GM20431 (cell line): ENCODE measurements around the gene ALAD.
"Not testable (repeated sequence)": the region's sequence is repeated elsewhere in the genome, so short reads cannot be mapped to it uniquely, and the experiment has no call there.

ENCODE experiments used
- in situ Hi-C: fragments of 300-500 bp; cut with MseI, MboI; formaldehyde crosslinking; loops from one replicate; pipeline ENCODE4 v1.15.0; 2020; ENCODE audit warnings: low sequenced_read_pairs; ENCODE audit not compliant: unreplicated experiment

The ALAD gene

DNA sequence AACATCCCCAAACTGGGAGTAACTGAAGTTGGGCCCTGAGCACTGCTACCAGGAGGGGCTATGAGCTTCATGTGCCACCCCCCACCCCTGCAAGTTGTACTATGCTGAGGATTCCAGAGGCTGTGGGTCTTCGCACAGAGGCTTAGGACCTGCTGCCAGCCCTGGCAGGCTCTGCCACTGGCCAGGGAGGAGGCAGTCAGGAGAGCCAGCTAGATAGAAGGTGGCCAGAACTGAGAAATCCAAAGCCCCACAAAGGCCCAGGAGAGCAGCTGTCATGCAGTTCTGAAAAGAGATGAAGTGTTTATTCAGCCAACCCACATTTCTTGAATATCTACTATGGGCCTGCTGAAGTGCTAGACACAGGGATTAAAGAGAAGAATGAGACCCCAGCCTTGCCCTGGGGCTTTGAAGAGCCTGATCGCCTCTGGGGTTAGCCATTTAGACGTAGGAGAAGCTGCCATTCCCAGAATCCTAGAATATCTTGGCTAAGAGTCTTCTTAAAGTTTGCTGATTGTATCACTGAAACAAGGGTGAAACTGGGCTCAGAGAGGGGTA is 1.4 kb downstream of the ALAD start:
- in situ Hi-C loops = no loop called here

DNA sequence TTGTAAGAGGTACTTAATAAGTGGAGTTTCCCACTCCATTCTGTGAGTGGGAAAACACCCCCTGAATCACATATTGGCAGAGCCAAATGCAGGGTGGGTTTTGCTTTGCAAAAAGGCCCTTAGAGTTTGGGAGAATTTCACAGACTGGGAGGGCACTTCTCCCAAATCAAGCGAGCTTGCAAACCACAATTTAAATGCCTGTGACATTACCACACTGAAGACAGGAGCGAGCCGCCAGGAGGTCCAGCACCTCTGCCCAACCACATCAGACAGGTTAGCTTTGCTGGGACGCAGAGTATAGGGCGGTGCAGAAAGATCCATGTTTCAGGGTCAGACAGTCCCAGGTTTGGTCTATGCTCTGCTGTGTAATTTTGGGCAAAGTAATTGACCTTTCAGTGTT is 2.3 kb downstream of the ALAD start:
- in situ Hi-C loops = no loop called here

DNA sequence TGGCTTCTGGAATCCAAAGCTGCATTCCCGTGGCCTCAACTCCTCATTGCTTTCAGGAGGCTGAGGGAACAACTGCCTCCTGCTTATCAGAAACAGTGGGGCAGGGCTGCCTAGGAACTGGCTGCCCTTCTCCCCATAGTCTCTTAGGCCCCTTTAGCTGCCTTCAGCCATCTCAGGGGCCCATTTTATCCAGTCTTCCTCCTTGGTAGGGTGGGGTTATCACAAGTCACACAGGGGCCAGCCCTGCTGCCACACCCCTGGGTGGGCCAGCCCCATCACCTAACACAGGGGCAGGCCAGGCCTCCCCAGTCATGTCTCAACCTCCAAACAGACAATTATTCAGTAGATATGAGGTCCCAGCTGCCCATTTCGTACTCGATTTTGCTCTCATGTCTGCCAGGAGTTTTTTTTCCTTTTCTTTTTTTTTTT is 3.9 kb downstream of the ALAD start:
- in situ Hi-C loops = no loop called here

DNA sequence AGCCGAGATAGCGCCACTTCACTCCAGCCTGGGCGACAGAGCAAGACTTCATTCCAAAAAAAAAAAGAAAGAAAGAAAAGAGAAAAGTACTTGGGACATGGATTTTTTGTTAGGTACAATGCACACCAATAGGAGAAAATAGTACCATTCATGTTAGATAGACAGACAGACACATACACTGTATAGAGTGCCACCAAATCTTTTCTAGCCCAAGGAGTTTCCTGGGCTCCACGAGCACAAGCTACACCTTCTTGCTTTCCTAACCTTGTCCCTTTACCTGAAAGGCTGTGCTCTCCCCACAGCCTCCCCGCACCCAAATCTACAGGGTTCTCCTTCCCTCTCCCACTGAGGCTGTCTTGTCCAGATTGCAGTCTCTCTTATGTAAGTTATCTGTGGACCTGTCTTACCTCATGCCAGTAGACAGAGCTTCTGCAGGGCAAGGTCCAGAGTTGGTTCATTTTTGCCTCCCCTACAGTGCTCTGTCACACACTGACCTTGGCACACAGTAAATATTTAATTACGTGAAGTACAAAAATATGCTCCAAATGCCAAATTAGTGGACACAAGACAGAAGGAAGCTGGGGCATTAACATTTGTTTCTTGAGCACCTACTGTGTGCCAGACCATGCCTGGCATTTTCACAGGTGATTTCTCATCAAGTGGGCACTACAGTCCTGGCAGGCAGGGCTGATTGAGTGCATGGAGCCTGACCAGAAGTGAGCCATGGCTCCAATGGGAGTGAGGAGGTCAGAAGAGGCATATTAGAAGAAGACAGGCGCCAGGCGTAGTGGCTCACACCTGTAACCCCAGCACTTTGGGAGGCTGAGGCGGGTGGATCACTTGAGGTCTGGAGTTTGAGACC is 5.9 kb downstream of the ALAD start:
- in situ Hi-C loops = no loop called here

DNA sequence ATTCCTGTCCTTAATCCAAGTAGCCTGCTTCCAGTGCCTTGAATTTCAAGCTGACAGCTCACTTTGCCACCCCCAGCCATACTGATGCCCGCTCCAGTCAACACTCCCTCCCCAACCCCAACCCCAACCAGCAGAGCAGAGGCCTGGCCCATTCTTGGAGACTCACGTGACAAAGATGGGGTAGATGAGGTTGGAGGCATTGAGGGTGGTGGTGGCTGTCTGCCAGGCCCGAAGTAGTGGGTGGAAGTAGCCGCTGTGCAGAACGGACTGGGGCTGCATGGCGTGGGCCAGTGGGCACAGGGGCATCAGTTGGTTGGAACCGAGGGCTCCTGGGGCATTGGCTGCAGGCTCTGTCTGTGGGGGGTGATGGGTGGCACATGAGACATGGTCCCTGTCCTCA is 7.8 kb downstream of the ALAD start:
- in situ Hi-C loops = no loop called here

DNA sequence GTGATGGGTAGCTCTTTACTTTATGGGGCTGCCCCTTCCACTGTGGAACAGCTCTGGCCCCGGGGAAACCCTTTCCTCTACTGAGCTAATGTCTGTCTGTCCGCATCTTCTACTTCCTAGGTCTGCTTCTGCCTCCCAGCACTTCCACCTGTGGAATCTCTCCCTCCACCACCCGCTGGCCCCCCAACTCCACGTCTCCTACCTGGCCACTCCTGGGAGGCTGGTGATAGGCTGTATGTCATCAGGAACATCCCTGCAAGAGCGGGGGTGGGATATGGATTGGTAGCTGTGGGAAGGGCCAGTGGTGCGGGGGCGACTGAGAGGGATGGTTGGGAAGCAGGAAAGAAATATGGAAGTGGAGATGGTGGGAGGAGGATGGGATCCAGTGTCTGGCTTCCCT is 9.2 kb downstream of the ALAD start:
- in situ Hi-C loops = no loop called here

DNA sequence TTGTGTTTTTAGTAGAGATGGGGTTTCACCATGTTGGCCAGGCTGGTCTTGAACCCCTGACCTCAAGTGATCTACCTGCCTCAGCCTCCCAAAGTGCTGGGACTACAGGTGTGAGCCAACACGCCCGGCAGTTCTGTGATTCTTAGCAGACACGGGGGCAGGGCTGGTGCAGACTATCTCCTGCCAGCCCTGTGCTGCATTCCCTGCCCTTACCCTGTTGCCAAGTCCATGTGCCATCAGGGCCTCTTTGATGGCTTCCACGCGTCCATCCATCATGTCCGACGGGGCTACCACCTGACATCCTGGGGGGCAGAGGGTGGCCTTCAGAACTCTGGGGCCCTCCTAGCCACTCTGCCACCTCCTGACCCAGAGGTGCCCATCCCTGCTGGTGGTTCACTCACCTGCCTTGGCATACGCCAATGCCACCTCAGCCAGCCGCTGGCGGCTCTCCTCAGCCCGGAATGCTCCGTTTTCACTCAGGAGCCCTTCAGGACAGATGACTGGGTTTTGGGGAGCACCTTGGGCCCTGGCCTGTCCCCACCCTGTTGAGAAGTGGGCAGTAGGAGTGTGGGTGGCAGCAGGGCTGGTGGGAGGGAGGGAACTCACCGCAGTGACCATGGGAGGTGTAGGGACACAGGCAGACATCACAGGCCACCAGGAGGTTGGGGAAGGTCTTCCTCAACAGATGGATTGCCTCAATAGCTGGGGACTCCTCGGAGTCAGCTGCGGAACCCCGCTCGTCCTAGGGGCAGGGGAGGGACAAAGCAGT is 10.7 kb downstream of the ALAD start:
- in situ Hi-C loops = no loop called here

DNA sequence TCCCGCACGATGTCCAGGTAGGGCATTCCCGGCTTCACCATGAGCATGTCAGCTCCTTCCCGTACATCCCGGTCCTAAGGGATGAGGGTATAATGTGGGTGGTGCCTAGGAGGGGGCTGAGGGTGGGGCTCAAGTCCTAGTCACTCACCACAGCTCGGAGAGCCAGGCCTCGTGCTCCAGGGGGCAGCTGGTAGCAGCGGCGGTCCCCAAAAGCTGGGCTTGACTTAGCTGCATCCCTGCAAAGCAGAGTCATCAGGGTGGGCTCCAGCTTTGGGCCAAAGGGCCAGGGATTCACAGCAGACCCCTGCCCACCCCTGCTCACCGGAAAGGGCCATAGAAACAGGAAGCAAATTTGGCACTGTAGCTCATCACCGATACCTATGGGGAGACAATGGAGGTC is 11.6 kb downstream of the ALAD start:
- in situ Hi-C loops = no loop called here

DNA sequence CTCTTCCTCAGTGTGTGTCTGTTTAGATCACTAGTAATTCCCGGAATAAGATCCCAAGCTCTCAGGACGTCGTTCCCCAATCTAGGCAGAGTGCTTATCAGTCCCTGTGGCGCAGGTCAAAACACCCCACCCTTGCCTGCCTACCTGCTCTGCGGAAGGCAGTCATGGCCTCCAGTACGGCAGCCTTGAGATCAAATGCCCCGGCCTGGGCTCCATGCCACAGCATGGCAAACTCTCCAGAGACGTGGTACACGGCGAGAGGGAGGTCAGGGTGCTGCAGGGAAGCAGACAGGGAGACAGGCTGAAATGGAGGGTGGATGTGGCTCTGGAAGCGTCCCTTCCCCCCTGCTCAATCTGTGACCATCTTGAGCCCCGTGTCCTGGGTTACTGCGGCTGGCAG is 12.3 kb downstream of the ALAD start:
- in situ Hi-C loops = no loop called here

DNA sequence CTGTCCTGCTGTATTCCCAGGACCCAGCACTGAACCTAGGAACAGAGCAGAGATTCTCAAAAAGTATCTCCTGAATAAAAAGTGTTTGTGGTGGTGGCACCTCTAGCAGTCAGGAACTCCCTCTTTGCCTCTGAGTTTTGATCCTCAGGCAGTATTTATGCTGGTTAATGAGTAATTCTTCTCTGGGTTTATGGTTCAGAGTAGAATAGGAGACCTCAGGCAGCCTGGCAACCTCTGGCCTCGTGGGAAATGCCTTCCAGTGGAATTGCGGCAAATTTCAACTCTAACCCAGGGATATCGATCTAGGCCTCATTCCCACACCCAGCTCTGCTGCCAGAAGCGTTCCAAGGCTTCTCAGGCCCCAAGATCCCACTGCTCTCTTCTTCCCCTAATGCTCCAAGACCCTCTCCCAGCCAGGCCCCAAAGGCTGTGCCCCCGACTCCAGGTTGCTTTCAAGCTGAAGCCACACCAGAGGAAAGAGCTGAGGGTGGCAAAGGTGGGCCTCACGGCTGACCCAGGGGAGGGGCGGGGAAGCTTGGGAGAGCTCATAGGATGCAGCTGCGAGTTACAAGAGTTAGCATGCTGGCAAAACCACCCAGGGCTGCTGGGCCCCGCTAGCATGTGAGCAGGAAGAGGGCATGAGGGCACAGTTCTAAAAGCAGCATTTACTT is 13.4 kb downstream of the ALAD start:
- in situ Hi-C loops = no loop called here

DNA sequence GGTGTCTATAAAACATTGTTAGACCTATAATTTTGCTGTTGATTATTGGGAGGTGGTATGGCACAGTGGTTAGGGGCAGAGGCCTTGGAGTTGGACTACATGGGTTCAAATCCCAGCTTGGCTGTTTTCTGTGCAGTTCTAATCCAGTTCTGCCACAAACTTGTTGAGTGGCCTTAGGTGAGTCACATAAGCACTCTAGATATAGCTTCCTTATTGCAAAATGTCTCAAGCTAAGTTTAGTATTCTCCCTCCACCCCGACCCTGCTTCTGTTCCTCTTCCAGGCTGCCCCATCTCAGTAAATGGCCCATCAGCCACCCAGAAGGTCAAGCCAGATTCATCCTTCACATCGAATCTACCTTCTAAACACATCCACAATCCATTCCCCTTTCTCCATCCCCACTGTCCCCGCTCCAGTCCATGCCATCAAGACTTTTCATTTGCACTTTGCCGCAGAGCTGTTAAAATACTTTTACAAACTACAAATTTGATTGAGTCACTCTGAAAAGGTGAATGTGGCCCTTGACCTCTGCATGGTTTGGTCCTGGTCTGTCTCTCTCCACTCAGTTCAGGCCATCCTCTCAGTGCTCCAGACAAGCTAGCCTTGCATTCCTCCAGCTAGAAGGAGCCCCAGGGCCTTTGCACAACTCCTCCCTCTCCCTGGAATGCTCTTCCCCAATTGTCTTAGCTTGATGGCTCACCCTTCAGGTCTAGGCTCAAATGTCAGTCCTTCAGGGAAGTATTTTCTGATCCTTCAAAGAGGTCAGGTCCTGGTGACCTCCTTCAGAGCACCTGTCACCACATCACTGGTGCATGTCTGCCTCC is 14.3 kb downstream of the ALAD start:
- in situ Hi-C loops = no loop called here

DNA sequence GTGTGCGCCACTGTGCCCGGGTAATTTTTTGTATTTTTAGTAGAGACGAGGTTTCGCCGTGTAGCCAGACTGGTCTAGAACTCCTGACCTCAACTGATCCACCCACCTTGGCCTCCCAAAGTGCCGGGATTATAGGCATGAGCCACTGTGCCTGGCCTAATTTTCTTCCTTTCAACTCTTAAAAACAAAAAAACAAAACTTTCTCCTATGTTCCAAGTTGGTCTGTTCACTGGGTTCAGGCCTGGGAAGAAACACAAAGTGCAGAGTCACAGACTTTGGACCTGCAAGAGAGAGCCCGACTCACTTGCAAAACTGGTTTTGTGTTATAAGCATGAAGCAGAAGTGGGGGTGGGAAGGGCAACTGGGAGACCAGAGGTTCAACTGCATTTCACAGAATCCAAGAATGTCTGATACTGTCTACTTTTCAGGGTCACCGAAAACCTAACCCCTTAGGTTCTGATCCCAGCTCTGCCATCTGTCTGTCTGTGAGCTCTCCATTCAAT is 19.1 kb downstream of the ALAD start:
- in situ Hi-C loops = no loop called here

DNA sequence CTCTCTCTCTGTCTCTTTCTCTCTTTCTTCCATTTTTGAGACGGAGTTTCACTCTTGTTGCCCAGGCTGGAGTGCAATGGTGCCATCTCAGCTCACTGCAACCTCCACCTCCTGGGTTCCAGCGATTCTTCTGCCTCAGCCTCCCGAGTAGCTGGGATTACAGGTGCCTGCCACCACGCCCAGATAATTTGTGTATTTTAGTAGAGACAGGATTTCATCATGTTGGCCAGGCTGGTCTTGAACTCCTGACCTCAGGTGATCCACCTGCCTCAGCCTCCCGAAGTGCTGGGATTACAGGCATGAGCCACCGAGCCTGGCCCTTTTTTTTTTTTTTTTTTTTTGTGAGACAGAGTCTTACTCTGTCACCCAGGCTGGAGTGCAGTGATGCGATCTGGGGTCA is 19.6 kb downstream of the ALAD start:
- in situ Hi-C loops = not testable (repeated sequence)

DNA sequence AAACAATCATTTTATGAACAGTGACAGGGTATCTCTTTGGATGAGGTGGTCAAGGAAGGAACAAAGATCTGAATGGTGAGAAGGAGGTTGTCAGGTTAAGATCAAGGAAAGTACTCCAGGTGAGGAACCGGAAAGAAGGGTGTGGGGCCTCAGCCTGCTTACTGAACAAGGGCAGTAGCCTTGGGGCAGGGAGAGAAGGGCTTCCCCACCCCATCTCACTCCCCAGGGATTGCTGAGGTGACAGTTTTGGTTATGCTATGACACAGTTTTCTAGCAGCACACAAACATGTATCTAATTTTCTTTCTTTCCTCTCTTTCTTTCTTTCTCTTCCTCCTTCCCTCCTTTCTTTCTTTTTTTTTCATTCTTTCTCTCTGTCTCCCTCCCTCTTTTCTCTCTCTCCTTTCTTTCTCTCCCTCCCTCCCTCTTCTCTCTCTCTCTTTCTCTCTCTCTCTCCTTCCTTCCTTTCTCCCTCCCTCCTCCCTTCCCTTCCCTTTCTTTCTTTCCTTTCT is 20.2 kb downstream of the ALAD start:
- in situ Hi-C loops = no loop called here

DNA sequence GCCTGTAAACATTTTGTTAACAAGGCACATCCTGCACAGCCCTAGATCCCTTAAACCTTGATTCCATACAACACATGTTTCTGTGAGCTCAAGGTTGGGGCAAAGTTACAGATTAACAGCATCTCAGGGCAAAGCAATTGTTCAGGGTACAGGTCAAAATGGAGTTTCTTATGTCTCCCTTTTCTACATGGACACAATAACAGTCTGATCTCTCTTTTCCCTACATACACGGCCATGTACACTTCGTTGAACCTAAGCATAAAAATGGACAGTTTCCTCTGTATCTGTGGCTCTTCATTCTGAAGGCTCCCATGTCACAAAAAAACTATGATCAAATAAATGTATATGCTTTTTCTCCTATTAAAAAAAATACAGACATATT is 21.3 kb downstream of the ALAD start:
- in situ Hi-C loops = not testable (repeated sequence)

DNA sequence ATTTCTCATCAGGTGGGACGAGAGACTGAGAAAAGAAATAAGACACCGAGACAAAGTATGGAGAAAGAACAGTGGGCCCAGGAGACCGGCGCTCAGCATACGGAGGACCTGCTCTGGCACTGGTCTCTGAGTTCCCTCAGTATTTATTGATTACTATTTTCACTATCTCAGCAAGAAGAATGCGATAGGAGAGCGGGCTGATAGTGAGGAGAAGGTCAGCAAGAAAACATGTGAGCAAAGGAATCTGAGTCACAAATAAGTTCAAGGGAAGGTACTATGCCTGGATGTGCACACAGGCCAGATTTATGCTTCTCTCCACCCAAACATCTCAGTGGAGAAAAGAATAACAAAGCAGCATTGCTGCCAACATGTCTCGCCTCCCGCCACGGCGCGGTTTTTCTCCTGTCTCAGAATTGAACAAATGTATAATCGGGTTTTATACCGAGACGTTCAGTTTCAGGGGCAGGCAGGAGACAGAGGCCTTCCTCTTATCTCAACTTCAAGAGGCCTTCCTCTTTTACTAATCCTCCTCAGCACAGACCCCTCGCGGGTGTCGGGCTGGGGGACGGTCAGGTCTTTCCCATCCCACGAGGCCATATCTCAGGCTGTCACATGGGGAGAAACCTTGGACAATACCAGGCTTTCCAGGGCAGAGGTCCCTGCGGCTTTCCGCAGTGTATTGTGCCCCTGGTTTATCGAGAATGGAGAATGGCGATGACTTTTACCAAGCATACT is 21.8 kb downstream of the ALAD start:
- in situ Hi-C loops = not testable (repeated sequence)

DNA sequence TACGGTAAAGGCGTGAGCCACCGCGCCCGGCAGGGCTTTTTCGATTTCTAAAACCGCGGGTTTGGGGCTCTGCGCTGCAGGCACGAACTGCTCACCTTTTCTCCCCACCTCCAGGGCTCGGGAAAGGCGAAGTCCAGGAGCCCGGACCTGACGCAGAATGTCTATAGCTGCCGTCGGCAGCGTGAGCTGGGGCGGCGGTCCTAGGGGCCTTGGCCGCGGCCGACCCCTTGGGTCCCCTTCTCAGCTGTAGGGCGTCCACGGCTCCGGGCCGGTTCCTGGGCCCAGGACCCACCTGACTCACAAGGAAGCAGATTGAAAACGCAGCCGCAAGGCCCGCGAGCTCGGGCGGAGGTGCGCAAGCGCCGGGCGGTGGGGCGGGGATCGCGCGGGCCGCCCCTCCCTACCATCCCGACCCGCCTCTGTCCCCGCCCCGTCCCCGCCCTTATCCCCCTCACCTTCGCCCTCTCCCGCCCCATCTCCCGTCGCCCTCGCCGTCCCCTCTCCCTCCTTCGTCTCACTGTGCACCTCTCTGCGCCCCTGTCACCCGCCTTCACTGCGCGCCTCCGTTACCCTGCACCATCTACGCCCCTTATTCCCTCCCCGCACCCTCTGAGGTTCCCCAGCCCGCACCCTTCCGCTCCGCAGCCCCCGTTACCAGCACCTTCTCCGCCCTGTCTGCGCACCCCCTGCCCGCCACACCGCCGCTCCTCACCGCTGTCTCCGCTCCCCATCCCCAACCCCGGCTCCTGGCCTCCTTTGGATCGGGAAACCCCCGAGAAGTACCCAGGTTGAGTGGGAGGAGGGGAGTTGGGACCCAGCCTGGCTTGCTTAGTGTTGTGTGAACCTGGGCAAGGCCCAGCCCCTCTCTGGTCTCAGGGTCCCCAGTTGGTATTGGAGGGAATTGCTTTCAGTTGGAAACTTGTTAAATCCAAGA is 24.2 kb downstream of the ALAD start, which contains the start of gene HDHD3:
Gene HDHD3 (minus strand): TSS at position 353 of the 934 bp plus-strand sequence. CDS start 2,632 bp downstream, outside the sequence.
- in situ Hi-C loops = no loop called here
